ENCODE results near the gene PSMD14.
A peak's percentile ranks its signal among the peaks of the same experiment; 100 is the strongest.
"Not testable (repeated sequence)": the region's sequence is repeated elsewhere in the genome, so short reads cannot be mapped to it uniquely, and the experiment has no call there.

The PSMD14 gene

DNA sequence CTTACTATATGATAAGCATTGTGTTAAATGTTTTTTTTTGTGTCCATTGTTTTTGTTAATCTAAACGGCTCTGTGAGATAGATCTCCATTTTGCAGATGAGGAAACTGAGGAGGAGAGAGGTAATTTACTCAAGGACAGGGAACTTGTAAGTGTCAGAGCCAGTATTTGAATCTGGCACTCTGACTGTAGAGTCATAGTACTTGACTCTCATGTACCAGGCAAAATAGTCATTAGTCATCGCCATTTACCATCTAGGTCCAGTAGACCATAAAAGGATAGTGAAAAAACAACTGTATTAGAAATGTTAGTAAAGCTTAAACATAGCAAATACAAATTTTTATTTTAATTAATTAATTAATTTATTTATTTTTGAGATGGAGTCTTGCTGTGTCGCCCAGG lies 4.8 kb downstream of the PSMD14 start:
- Histone ChIP-seq H3K4me3 (no peak overlapping the region), H3K9me3 (no peaks in the 10 kb centered on the region), H3K36me3 (replicated peaks) (peaks cover 16% of the 10 kb centered on the region), H3K27me3 (ENCODE audit: low read depth) (no peaks in the 10 kb centered on the region), H3K4me1 (peaks cover 16% of the 10 kb centered on the region)
- no peak for DNase-seq (ENCODE audit: low spot score in 2 of 2)
- in situ Hi-C loops (cut with MboI; ENCODE audit: low sequenced_read_pairs), result no loop called here

DNA sequence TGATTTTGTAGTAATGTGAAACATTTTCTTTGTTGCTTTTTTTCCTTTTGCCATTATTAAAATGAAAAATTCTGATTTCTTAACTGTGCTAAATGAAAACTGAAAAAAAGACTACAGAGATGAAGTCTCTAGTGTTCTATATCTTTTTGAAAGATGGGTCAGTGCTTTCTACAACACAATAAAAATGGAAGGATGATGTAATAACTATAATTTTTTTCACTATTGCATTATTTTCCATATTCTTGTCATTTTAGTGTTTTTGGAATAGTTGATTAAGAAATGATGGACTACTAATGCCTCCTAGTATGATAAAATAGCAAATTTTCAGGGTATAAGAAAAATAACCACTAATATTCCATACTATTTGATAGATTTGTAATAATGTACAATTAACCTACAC lies 7.2 kb downstream of the PSMD14 start:
- Histone ChIP-seq H3K27me3 (ENCODE audit: low read depth) (no peaks in the 10 kb centered on the region), H3K4me3 (no peak overlapping the region), H3K36me3 (replicated peaks) (peaks cover 25% of the 10 kb centered on the region), H3K9me3 (no peaks in the 10 kb centered on the region), H3K4me1 (peaks cover 17% of the 10 kb centered on the region)
- in situ Hi-C loops (cut with MboI; ENCODE audit: low sequenced_read_pairs), result no loop called here
- no peak for DNase-seq (ENCODE audit: low spot score in 2 of 2)

GRCh38 chr2:161316701-161317100 lies 8.5 kb downstream of the PSMD14 start:
- H3K27me3 ChIP-seq (ENCODE audit: low read depth), result no peaks in the 10 kb centered on the region
- no peak for DNase-seq (ENCODE audit: low spot score in 2 of 2)
- no peaks in the 10 kb centered on the region for H3K9me3 ChIP-seq
- peaks cover 29% of the 10 kb centered on the region for H3K36me3 ChIP-seq (replicated peaks)
- H3K4me3 ChIP-seq, result no peak overlapping the region
- in situ Hi-C loops (cut with MboI; ENCODE audit: low sequenced_read_pairs), result no loop called here
- peaks cover 23% of the 10 kb centered on the region for H3K4me1 ChIP-seq

DNA sequence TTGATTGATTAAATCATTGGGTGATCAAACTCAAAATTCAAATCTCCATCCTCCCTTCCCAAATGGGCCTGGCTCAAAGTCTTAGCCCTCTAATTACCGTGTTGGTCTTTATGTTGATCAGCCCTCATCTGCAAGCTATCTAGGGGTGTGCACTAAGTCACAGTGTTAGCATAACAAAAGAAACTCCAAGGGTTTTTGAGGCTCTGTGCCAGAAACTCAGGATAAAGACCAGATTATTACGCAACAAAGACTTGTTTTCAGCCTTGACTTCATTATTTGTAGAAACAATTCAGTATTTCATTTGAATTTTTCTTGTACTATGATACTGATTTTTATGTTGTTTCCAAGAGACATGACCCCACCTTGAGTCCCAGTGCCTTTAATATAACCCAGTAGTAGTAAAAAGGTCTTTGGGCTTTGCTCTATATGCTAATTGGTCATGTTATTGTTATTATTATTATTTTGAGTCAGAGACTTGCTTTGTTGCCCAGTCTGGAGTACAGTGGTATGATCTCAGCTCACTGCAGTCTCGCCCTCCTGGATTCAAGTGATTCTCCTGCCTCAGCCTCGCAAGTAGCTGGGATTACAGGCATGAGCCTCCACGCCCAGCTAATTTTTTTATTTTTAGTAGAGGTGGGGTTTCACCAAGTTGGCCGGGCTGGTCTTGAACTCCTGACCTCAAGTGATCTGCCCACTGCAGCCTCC lies 13.9 kb downstream of the PSMD14 start:
- in situ Hi-C loops (cut with MboI; ENCODE audit: low sequenced_read_pairs), result no loop called here
- DNase-seq (ENCODE audit: low spot score in 2 of 2), result peak; percentile 76 to 96
- Histone ChIP-seq H3K27me3 (ENCODE audit: low read depth) (no peaks in the 10 kb centered on the region), H3K9me3 (no peaks in the 10 kb centered on the region), H3K4me1 (peaks cover 30% of the 10 kb centered on the region), H3K4me3 (no peak overlapping the region), H3K36me3 (replicated peaks) (peaks cover 41% of the 10 kb centered on the region)

- Histone ChIP-seq H3K36me3 (replicated peaks) (peaks cover 29% of the 10 kb centered on the region), H3K4me3 (no peak overlapping the region), H3K27me3 (ENCODE audit: low read depth) (no peaks in the 10 kb centered on the region), H3K9me3 (no peaks in the 10 kb centered on the region), H3K4me1 (peaks cover 31% of the 10 kb centered on the region)
- in situ Hi-C loops (cut with MboI; ENCODE audit: low sequenced_read_pairs), result no loop called here
- no peak for DNase-seq (ENCODE audit: low spot score in 2 of 2)
Observed at GRCh38 chr2:161324876-161325275, 16.7 kb downstream of the PSMD14 start.

DNA sequence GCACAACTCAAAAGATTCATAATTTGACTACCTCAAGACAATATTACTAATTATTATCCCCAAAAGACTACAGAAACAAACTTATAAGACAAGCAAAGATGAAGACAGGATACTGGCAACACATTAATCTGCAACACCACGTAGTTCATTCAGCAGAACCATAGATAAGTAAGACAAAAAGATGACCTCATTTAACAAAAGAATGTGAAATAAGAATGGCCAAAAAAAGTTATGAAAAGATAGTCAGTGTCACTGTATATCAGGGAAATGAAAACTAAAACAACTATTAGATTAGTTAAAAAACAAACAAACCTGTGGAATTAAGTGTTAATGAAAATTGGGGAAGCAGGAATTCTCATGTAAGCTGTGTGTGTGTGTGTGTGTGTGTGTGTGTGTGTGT lies 19.4 kb downstream of the PSMD14 start:
- no peak for DNase-seq (ENCODE audit: low spot score in 2 of 2)
- peaks cover 18% of the 10 kb centered on the region for H3K4me1 ChIP-seq
- in situ Hi-C loops (cut with MboI; ENCODE audit: low sequenced_read_pairs), result no loop called here
- H3K4me3 ChIP-seq, result no peak overlapping the region
- peaks cover 25% of the 10 kb centered on the region for H3K36me3 ChIP-seq (replicated peaks)
- H3K27me3 ChIP-seq (ENCODE audit: low read depth), result no peaks in the 10 kb centered on the region
- no peaks in the 10 kb centered on the region for H3K9me3 ChIP-seq

DNA sequence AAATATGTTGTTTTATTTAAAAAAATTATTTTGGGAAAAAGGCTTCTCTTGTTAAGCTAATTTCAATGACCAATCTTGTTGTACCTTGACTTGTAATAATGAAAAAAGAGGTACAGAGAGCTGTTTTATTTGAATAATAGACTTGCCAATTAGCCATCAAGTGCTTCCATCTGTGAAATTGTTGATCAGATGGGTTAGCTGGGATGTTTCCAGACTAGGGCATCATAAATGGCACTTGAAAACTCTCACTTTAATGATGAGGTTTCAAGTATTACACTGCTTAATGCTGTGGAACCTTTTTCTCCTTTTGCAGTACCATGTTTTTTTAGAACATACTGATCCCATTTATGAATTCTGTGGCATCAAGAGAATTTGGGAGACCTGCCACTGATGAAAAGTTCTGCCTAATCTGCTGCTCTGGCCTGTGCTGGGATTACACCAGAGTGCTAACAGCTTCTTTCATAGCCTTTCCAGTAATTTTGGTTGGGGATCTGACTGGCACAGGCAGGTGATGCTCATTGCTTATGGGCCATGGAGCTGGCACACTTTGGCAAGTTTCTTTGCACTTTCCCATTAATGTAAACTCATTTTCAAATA lies 24.2 kb downstream of the PSMD14 start:
- Histone ChIP-seq H3K27me3 (ENCODE audit: low read depth) (no peaks in the 10 kb centered on the region; the same call in 1 of the 2 replicates), H3K9me3 (no peaks in the 10 kb centered on the region), H3K36me3 (replicated peaks) (peaks cover 5% of the 10 kb centered on the region; the same call in 1 of the 2 replicates), H3K4me3 (no peak overlapping the region), H3K4me1 (peaks cover 4% of the 10 kb centered on the region; the same call in 1 of the 2 replicates)
- no peak for DNase-seq (ENCODE audit: low spot score in 2 of 2)
- in situ Hi-C loops (cut with MboI; ENCODE audit: low sequenced_read_pairs), result no loop called here

DNA sequence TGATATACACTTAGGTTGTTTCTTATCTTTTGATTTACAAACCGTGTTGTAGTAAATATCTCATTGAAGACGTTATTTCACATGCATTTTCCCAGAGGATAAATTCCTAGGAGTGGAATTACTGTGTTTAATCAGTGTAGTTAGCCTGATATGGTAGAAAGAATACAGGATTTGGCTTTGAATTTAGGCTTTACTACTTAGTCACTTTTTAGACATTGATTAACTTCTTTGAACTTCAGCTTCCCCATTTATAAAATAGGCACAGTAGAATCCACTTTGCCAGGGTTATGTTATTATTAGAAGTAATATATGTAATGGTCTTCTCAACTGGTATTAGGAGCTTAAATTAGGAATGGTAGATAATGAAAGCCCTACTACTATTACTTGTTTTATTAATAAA lies 27.4 kb downstream of the PSMD14 start:
- Histone ChIP-seq H3K4me3 (no peak overlapping the region), H3K9me3 (no peaks in the 10 kb centered on the region), H3K27me3 (ENCODE audit: low read depth) (no peaks in the 10 kb centered on the region; the same call in 1 of the 2 replicates), H3K4me1 (no peaks in the 10 kb centered on the region), H3K36me3 (replicated peaks) (no peaks in the 10 kb centered on the region)
- in situ Hi-C loops (cut with MboI; ENCODE audit: low sequenced_read_pairs), result no loop called here
- DNase-seq (ENCODE audit: low spot score in 2 of 2), result no peak

- DNase-seq (ENCODE audit: low spot score in 2 of 2), result no peak
- no peaks in the 10 kb centered on the region; the same call in 1 of the 2 replicates for H3K27me3 ChIP-seq (ENCODE audit: low read depth)
- in situ Hi-C loops (cut with MboI; ENCODE audit: low sequenced_read_pairs), result no loop called here
- no peaks in the 10 kb centered on the region for H3K4me1 ChIP-seq
- H3K4me3 ChIP-seq, result no peak overlapping the region
- no peaks in the 10 kb centered on the region for H3K9me3 ChIP-seq
- H3K36me3 ChIP-seq (replicated peaks), result no peaks in the 10 kb centered on the region
Observed at GRCh38 chr2:161337247-161337646, 29.0 kb downstream of the PSMD14 start.

DNA sequence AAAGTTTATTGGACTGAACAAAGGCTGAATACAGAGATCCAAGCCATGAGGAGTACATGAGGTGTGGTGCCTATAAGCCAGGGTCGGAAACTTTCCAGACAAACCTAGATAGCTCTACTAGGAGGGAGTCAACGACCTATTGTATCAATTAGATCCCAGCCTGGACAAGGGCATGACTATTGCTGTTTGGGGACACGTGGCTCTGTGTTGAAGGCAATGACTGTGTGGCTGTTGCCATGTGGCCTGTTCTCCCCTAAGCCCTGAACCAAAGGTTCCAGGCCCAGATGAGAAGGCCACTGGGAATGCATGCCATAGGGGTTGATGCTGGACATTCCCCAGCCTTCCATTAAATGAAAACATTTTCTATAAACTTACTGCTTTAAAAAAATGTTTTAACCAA lies 31.3 kb downstream of the PSMD14 start:
- H3K4me1 ChIP-seq; H3K4me3 ChIP-seq; in situ Hi-C loops (cut with MboI; ENCODE audit: low sequenced_read_pairs); H3K9me3 ChIP-seq; H3K36me3 ChIP-seq (replicated peaks); DNase-seq (ENCODE audit: low spot score in 2 of 2); H3K27me3 ChIP-seq (ENCODE audit: low read depth): not testable (repeated sequence)

- DNase-seq (ENCODE audit: low spot score in 2 of 2); H3K4me3 ChIP-seq; H3K36me3 ChIP-seq (replicated peaks); H3K4me1 ChIP-seq; H3K27me3 ChIP-seq (ENCODE audit: low read depth); in situ Hi-C loops (cut with MboI; ENCODE audit: low sequenced_read_pairs); H3K9me3 ChIP-seq: not testable (repeated sequence)
Observed at GRCh38 chr2:161340930-161341413, 32.7 kb downstream of the PSMD14 start.

GRCh38 chr2:161343235-161343634 lies 35.0 kb downstream of the PSMD14 start:
- no peaks in the 10 kb centered on the region for H3K4me1 ChIP-seq
- H3K27me3 ChIP-seq (ENCODE audit: low read depth), result no peaks in the 10 kb centered on the region
- H3K4me3 ChIP-seq, result no peak overlapping the region
- in situ Hi-C loops (cut with MboI; ENCODE audit: low sequenced_read_pairs), result no loop called here
- H3K36me3 ChIP-seq (replicated peaks), result no peaks in the 10 kb centered on the region; the same call in 1 of the 2 replicates
- DNase-seq (ENCODE audit: low spot score in 2 of 2), result no peak
- no peaks in the 10 kb centered on the region for H3K9me3 ChIP-seq

DNA sequence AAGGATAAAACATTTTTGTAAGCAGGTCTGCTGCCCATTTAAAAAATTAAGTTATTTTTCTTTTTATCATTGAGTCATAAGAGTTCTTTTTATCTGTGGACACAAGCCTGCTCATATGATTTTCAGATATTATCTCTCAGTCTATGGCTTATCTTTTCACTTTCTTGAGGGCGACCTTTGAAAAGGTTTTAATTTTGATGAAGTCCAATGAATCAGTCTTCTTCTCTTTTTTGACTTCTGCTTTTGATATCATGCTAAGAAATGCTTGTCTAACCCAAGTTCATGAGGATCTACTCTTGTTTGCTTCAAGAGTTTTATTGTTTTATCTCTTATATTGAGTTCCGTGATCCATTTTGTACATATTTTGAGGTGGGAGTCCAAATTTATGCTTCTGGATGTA lies 36.5 kb downstream of the PSMD14 start:
- no peak overlapping the region for H3K4me3 ChIP-seq
- H3K9me3 ChIP-seq, result no peaks in the 10 kb centered on the region
- in situ Hi-C loops (cut with MboI; ENCODE audit: low sequenced_read_pairs), result no loop called here
- no peaks in the 10 kb centered on the region for H3K4me1 ChIP-seq
- no peaks in the 10 kb centered on the region for H3K27me3 ChIP-seq (ENCODE audit: low read depth)
- DNase-seq (ENCODE audit: low spot score in 2 of 2), result no peak
- H3K36me3 ChIP-seq (replicated peaks), result no peaks in the 10 kb centered on the region; the same call in 1 of the 2 replicates

DNA sequence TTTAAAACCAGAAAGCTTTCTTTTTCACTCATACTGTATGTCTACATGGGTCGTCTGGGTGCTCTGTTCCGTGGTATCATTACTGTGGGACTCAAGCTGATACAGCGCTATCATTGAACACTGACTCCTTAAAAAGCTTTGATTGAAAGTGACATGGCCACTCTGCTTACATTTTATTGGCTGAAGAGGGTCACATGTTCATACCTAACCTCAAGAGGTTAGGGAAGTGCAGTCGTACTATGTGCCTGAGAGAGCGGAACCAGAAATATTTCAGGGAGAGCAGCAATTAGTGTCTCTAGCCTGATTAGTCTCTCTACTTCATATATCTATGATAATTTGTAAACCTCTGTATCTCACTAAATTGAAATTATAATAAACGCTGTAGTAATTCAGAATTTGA lies 43.5 kb downstream of the PSMD14 start:
- no peaks in the 10 kb centered on the region for H3K36me3 ChIP-seq (replicated peaks)
- in situ Hi-C loops (cut with MboI; ENCODE audit: low sequenced_read_pairs), result no loop called here
- H3K4me3 ChIP-seq, result no peak overlapping the region
- no peaks in the 10 kb centered on the region for H3K9me3 ChIP-seq
- H3K27me3 ChIP-seq (ENCODE audit: low read depth), result no peaks in the 10 kb centered on the region
- DNase-seq (ENCODE audit: low spot score in 2 of 2), result no peak
- peaks cover 13% of the 10 kb centered on the region for H3K4me1 ChIP-seq
